NCI-H146 treated with DMSO at 0.1 percent for 48 hours (cell line): ENCODE results near the gene EXOSC1.
"Not testable (repeated sequence)": the region's sequence is repeated elsewhere in the genome, so short reads cannot be mapped to it uniquely, and the experiment has no call there.

Experiments
- DNase-seq: peaks from one replicate; lab custom pipeline; 2025; ENCODE audit not compliant: unreplicated experiment; lab: John Stamatoyannopoulos, UW

EXOSC1 gene

GRCh38 chr10:97459933-97460332 lies 14.1 kb upstream of the EXOSC1 start:
- DNase-seq = no peak

GRCh38 chr10:97459111-97459510 lies 13.3 kb upstream of the EXOSC1 start:
- no peak for DNase-seq

GRCh38 chr10:97456686-97457065 lies 10.9 kb upstream of the EXOSC1 start:
- no peak for DNase-seq

GRCh38 chr10:97456034-97456685 lies 10.4 kb upstream of the EXOSC1 start:
- no peak for DNase-seq

GRCh38 chr10:97454330-97455036 lies 8.7 kb upstream of the EXOSC1 start:
- no peak for DNase-seq

GRCh38 chr10:97452352-97452751 lies 6.5 kb upstream of the EXOSC1 start:
- DNase-seq = no peak

- DNase-seq = no peak
Measured at GRCh38 chr10:97451605-97452004, 5.8 kb upstream of the EXOSC1 start.

- no peak for DNase-seq
Measured at GRCh38 chr10:97450828-97451227, 5.0 kb upstream of the EXOSC1 start.

GRCh38 chr10:97445357-97445721 lies 467 bp downstream of the EXOSC1 start:
- DNase-seq = no peak

- DNase-seq = no peak
Measured at GRCh38 chr10:97444212-97444611, 1.6 kb downstream of the EXOSC1 start.

GRCh38 chr10:97442277-97442676 lies 3.5 kb downstream of the EXOSC1 start:
- no peak for DNase-seq

GRCh38 chr10:97435211-97435610 lies 10.6 kb downstream of the EXOSC1 start:
- no peak for DNase-seq

GRCh38 chr10:97434557-97434956 lies 11.2 kb downstream of the EXOSC1 start:
- no peak for DNase-seq

- DNase-seq = no peak
Measured at GRCh38 chr10:97434055-97434454, 11.8 kb downstream of the EXOSC1 start.

GRCh38 chr10:97428572-97428981 lies 17.2 kb downstream of the EXOSC1 start:
- no peak for DNase-seq

- no peak for DNase-seq
Measured at GRCh38 chr10:97427571-97428179, 18.1 kb downstream of the EXOSC1 start.

- no peak for DNase-seq
Measured at GRCh38 chr10:97426776-97427570, 18.8 kb downstream of the EXOSC1 start.

GRCh38 chr10:97425964-97426775 lies 19.6 kb downstream of the EXOSC1 start, which contains the start of gene PGAM1:
PGAM1 (plus strand) TSS chr10:97426191; CDS start chr10:97426308, 117 bp downstream.
- DNase-seq = peak; percentile 91

GRCh38 chr10:97423757-97424098 lies 22.1 kb downstream of the EXOSC1 start:
- DNase-seq = not testable (repeated sequence)

GRCh38 chr10:97416565-97416964 lies 29.2 kb downstream of the EXOSC1 start:
- no peak for DNase-seq

GRCh38 chr10:97412891-97413304 lies 32.9 kb downstream of the EXOSC1 start:
- DNase-seq = no peak
